GM18907 (cell line): ENCODE results near the gene HTR1A.

Experiments used
- ATAC-seq: cut with Tn5 transposase; IDR thresholded peaks from one replicate; pipeline ENCODE4 v1.9.1; 2021; ENCODE audit warnings: mild to moderate bottlenecking, moderate library complexity; ENCODE audit not compliant: unreplicated experiment

Gene HTR1A

DNA sequence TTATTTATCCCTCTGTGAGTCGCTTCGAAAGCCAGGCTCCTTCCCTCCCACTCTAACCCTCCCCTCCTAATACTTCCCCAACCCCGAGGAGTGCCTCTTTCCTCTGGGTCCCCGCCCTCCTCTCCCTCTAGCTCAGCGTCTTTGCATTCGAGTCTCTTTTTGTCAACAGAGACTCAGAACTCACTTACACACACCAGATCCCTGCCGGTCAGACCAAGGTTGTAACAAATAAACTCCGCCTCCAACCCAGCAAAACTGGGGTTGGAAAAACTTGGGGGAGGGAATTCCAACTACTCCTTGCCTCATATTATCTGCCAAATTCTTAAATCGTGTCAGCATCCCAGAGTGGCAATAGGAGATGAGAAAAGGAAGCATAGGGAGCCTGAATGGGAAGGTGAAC is at the start of gene HTR1A:
Gene HTR1A (minus strand): TSS at position 167 of the 400 bp plus-strand sequence. CDS start 726 bp downstream, outside the sequence.
- ATAC-seq: no peak

DNA sequence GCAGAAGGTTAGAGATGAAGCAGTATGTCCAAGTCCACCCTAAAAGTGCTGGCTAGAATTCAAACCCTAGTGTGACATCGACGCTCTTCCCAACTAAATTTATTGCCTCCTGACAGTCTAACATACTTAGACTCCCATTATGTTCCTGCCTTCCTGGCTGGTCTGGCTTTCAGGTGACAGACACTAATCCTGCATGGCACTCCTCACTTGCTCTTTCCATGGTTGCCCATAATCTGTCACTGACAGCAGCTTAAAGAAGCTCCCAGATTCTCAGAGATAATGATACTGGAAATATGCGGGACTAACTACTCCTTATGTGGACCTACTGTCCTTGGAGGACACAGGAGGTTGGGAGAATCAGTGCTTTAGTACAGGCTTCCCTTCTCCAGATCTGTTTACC is 41.7 kb upstream of the HTR1A start:
- no peak for ATAC-seq

DNA sequence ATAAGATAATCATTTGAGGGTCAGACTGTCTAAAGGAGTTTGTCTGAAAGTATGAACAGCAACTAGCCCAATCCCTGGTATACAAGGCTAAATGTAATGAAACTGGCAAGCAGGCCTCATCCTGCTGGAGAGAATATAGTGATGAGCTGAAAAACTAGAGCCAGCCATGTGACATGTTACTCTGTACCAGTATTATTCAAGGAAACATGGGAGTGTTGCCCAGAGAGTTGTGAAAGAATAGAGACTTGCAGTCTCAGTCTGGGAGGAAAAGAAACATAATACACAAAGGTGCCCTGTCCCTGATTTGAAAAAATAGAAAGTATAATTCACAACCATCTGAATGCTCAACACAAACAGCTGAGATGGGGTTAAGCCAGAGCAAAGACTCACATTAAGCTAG is 37.9 kb upstream of the HTR1A start:
- ATAC-seq: no peak

DNA sequence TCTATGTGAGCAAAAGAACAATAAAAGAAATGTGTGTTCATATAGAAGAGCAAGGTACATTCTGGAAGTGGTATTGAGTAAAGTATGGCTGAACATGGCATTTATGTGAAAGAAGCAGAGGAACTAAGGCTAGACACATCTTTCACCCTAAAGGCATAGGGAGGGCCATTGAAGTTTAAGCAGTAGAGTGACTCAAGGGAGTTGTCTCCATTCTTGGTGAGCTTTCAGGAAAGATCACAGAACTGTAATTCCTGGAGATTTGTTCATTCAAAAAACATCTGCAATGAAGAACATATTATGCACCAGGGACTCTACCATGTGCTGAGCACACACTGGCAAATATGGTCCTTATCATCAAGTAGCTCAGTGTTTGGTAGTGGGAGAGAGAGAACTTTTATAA is 24.8 kb upstream of the HTR1A start:
- no peak for ATAC-seq

DNA sequence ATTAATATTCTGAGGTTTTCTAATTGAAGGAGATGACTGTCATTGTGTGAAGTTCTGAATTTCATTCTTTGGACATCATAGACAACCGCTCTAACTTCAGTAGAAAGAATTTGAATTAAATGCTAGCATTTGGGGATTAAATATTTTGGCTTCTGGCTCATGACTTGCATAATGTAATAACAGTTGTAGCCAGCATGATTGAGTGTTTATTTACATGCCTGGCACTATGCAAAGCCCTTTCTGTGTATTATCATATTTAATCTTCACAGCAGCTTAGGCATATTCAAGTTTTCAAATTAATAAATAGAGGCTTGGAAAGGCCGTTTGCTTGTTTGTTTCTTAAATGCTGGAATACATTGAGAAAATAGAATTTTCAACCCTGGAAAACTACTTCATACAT is 19.6 kb upstream of the HTR1A start:
- no peak for ATAC-seq

DNA sequence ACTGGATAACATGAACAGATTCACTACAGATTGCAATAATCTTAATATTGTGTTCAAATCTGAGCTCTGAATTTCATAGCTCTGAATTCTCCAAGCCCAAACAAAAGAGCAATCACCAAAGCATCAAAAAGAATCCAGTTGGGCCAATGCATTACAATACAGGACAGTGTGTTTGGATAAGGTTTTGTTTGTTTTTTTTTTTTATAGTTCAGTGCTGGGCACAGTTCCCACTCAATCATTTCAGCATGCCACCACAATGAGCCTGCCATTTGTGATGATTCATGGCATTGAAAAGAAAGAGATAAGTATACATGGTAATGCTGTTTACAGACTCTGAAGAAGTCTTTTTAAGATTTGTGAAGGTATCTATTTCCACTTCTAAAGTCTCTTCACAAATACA is 1.7 kb upstream of the HTR1A start:
- no peak for ATAC-seq

DNA sequence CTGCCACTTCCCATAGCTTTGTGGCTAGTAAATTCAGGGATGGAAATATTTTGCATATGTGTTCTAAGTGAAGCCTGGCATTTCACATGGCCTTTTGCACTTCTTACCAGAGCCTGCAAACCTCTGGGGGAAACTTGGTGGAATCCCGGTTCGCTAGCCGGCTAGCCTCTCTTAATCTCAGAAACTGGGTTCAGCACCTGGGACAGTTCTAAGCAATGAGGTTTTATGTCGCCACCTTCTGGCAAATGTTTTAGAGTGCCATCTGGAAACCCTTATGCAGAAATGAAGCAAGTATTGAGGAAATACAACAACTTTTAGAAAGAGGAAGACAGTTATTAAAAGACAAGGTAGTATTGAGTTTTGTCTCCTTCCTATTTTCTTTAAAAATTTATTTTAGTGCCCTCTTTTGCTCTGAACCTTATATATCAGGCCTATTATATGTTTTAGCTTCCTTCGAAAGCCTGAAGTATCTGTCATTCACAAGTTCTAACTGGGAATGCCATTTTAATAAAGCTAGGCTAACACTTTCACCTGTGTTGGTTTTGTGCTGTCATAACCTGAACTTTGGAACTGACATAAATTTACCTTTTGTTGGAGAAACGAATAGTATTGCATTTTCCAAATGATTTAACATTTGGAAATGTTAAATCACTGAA is 963 bp upstream of the HTR1A start:
- ATAC-seq: peak; percentile 91

DNA sequence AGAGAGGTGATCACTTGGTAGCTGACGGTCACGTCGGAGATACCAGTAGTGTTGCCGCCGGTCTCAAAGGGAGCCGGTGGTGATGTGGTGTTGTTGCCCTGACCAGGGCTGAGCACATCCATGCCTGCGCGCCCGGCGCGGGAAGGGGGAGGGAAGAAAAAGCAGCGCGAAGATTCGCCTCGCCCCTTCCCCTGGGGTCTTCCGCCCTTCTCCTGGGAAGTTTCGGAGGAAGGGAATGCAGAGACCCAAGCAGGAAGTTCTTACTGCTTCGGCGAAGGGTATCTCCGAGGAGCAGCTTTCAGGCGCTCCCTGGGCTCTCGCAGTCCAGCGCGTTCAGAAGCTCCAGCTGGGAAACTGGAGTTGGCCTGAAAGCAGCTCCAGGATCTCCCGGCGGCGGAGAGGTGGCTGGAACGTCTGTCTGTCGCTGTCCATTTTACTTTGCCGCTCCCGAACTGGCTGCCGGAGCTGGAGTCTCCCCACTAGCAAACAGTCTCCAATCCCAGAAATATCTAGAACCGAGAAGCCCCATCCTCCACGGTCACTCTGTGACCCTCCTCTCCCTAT is 565 bp downstream of the HTR1A start:
- no peak for ATAC-seq

DNA sequence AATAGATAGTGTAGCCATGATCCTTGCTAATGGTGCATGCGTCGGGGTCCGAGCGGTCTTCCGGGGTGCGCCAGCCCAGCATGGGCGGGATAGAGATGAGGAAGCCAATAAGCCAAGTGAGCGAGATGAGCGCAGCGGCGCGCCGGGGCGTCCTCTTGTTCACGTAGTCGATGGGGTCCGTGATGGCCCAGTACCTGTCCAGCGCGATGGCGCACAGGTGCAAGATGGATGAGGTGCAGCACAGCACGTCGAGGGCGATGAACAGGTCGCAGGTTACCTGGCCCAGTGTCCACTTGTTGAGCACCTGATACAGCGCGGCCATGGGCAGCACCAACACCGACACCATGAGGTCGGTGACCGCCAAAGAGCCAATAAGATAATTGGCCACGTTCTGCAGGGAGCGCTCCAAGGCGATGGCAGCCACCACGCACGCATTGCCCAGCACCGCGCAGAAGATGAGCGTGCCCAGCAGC is 1.1 kb downstream of the HTR1A start:
- ATAC-seq: no peak

DNA sequence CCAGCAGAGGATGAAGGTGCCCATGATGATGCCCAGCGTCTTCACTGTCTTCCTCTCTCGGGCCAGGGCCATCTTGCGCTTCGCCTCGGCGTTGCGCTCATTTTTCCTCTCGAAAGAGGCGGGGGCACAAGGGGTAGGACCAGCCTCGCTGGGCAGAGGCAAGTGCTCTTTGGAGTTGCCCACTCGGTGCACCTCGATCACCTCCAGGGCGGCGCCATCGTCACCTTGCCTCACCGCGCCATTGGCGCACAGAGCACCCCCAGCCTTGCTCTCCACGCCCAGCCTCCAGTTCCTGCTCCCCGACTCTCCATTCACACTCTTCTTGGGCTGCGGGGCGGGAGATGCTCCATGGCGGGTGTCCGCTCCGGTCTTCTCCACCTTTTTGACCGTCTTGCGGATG is 1.6 kb downstream of the HTR1A start:
- no peak for ATAC-seq

DNA sequence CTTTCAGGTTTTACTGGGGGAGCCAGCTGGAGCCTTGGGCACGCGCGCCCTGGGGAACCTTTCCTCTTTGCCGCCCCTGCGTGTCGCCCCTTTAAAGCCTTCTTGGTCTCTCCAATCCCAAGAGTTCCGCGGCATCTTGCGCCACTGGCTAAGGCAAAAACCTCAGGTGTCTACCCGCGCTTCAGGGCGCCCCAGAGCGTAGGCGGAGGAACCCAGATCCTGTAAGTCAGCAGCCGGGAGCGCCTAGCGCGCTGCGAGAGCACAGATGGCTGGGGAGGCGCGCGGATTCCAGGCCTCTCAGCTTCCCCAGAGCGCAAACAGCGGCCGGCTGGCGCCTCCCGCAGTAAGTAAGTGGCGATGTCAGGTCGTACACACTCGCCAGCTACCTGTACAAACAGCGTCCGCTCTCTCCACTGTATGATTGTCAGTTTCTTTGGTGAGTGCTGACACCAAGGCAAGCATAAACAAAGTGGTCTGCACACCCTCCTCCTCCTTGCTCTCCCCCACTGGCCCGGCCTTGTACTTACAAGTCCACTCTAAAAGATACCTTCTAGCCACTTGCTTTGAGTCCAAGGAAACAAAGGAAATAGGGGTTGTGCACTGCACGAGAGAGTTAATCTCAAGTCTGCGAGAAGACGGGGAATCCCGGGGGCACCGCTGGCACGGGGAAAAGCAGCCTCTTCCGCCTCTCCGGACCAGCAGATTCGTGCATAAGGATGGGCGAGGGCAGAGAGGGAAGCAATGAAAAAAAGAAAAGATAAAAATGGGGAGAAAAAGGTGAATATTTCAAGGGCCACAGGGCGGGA is 2.9 kb downstream of the HTR1A start:
- ATAC-seq: no peak

DNA sequence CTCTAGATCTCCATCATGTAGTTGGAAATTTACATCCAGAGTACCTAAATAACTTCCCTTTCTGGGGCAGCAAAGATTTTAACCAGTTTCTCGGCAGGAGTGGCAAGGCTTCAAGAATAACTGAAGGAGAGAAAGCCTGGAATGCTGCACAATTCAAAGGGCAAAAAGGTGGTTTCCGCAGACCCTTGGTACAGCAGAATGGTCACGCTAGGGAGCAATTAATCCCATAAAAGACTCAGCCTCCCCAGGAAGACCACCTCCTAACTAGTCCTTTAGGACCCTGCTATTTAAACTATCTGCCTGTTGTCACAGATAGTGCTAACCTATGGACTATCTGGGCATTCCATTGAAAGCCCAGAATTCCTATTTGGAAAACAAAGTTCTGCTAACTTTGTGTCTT is 3.6 kb downstream of the HTR1A start:
- no peak for ATAC-seq

DNA sequence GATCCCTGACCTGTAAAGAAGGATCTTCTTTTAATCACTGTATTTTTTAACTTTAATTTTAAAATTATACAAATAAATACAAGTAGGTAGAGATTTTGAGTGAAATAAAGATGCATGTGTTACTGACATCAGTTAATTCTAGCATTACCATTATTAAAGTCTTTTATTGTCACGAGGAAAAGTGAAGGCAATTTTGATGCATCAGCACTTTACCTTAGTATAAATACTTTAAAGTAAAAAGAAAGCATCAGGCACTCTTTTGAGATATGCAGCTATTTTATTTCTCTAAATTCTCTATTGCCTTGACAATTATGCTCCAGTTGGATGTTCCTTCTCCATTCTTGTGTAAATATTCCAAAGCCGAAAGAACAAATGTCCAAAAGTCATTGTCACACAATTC is 4.6 kb downstream of the HTR1A start:
- ATAC-seq: no peak

DNA sequence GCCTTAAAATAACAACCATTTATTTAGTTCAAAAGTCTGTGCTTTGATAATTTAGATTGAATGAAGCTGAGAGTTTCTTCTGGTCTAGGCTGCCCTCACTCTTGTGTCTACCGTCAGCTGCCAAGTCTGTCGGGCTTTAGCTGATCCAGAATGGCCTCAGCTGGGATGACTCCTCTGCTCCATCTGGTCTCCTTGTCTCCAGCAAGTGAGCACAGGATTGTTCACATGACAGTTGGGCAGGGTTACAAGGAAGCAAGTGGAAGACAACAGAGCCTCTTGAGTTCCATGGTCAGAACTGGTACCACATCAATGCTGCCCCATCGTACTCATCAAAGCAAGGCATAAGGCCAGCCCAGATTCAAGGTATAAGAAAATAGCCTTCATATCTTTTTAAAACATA is 9.0 kb downstream of the HTR1A start:
- no peak for ATAC-seq

DNA sequence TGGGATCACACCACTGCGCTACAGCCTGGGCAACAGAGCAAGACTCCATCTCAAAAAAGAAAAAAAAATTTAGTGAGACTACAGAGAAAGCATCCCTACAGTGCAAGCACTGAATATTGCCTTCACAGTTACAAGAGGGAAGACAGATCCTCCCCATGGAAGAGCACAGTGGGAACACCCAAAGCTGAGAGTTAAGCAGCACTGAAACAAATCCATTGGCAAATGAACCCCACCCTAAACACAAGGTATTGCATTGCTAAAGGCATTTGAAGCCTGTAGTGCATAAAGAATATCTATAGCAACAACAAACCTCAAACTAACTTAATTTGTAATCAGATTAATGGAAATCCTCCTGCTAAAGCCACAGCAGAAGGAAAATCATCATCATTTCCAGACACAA is 27.1 kb downstream of the HTR1A start:
- ATAC-seq: no peak

DNA sequence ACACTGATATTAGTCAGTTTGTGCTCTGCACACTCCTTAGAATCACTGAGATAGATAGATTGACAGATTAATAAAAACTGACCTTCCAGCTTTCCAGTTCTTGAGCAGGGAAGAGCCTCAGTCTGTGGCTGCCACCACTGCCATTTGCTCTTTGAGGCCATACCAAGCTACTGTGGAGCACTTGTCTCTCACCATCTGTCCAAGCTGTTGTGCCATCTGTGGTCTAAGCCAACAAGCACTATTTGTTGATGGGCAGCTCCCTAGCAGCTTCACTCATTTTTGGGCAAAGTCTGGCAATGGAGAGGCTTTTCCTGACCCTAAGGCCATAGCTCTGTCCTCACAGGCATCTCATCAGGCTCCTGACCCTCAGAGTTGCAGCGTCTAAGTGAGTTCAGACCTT is 30.4 kb downstream of the HTR1A start:
- ATAC-seq: no peak

DNA sequence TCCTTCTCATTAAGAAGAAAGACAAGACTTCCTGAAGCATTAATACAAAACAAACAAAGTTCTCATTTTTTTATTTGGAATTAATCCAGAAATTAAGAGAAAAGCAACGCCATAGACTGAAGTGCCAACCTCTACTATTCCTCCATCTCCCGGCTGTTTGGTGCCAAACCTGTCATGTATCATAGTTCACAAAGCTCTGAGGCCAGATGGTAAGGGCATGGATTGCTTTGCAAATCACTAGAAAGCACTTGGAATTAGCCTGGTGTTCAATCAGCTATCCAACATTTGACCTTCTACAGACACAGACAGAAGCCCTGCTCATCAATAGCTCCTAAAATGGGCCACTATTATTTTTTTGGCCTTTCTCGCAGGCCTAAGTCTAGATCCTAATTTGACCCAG is 33.8 kb downstream of the HTR1A start:
- ATAC-seq: no peak

DNA sequence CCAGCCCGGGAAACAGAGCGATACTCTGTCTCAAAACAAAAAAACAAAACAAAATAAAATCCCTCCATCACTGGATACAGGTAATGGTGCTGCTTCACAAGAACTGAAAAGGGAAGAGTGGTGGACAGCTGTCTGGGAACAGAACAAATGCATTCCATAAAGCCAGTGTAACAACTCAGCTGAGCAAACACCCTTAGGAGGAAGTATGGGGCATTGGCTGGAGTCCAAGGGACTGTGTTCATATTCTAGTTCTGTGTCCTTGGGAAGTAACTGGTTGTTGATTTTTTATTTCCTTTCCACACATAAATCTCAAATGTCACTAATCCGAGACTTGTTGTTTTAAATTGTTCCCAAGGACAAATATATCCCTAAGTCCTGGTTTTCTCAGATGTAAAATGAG is 38.3 kb downstream of the HTR1A start:
- no peak for ATAC-seq

DNA sequence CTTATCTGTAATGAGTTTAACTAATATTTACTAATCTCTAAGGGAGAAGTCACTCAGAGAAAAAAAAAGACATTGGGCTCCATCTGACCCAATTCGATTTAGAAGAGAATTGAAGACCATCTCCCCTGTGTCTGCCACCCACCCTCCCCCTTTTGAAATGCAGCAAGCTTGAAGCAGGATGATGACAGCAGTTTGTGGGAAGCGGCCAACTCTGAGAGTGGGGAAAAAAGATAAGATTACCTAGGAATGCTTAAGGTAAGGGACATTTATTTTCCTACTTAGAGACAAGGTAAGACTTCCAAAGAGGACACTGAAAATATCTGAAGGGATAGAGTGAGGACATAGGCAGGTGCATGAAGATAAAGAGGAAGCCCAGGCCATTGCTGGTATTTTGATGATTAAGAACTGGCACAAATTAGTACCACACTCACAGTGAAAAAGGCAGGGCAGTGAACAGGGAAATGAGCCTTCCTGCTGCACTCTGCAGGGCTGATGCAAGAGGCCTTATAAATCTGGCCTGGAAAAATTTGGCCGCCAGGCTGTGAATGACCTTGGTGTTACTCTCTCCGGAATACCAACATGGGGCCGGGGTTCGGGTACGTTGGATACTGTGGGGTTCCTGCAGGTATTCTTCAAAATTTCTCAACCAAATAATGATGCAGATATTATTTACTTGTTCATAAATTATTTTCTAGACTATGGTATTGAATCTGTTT is 42.3 kb downstream of the HTR1A start:
- ATAC-seq: no peak

DNA sequence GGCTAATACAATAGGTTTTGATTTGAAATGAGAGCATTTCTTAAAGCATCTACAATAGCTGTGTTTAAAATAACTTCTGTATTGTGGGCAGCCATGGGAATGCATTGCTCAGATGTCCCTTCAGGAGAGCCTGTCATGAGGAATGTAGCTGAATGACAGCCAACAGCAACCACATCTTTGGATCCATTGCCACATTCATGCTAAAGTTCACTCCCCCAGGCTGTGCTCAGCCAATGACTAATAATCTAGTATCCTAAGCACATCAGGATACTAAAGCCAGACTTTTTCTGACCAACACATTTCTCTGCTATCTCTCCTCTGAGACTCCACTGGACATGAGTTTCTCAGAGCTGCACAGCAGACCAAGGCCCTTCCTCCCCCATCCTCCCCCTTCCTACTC is 45.5 kb downstream of the HTR1A start:
- no peak for ATAC-seq

DNA sequence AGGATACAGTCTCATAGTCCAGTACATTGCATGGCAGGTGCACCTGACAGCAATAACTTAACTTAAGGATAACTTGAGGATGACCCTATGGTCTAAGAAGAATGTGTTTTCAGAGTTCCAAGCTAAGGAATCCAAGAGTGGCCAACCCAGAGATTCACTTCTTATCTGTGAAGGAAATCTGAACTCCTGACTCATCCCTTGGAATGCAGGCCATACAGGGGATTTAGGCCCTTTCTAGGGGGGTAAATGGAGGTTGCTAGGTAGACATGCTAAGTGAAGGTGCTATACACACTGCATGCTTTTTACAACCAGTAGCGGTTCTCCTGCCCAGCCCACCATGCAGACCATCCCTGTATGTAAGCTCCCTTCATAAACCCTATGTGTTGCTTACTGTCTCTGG is 50.4 kb downstream of the HTR1A start:
- no peak for ATAC-seq
